Esophagus muscularis mucosa (tissue), 4 donors: ENCODE results near the gene RNPS1. TPM values are rescaled to one million over a fixed set of nuclear protein-coding genes. Genes with fewer than 3 reads are reported as not detected.

Experiments used
- DNase-seq: peaks from one replicate; pipeline ENCODE4 v3.0.0-alpha.2; 2017; ENCODE audit errors: extremely low spot score
- H3K27ac ChIP-seq, 4 donors: fragments of 200-600 bp; sonication (generic); replicated peaks in 1 of 4; 1 replicate in 3 of 4; 2 replicates in 1 of 4; pipeline ENCODE4 v1.5.1; 2016 to 2019; ENCODE audit warnings: mild to moderate bottlenecking in 1 of 4
- H3K27me3 ChIP-seq, 4 donors: fragments of 200-600 bp; sonication (generic); one replicate each; pipeline versions ENCODE4 v1.5.1 to v1.6.0; 2016 to 2019
- H3K36me3 ChIP-seq, 4 donors: fragments of 200-600 bp; sonication (generic); one replicate each; pipeline ENCODE4 v1.5.1; 2016 to 2019
- H3K4me1 ChIP-seq, 4 donors: fragments of 200-600 bp; sonication (generic); one replicate each; pipeline ENCODE4 v1.5.1; 2016 to 2019
- H3K4me3 ChIP-seq, 4 donors: fragments of 200-600 bp; sonication (generic); 1 replicate in 2 of 4; 2 replicates in 2 of 4; pipeline ENCODE4 v1.5.1; 2016 to 2019; ENCODE audit warnings: mild to moderate bottlenecking in 4 of 4, moderate library complexity in 1 of 4
- H3K9me3 ChIP-seq, 4 donors: fragments of 200-600 bp; sonication (generic); 1 replicate in 3 of 4; 2 replicates in 1 of 4; pipeline ENCODE4 v1.5.1; 2016 to 2019
- CTCF ChIP-seq, 3 experiments: fragments of 200-600 bp in 2 of 3; fragments of 450-650 bp in 1 of 3; sonication (generic) in 2 of 3; IDR thresholded peaks; one replicate each; pipeline ENCODE4 v1.5.1; 2017 to 2019; ENCODE audit warnings: antibody characterized with exemption in 3 of 3, mild to moderate bottlenecking in 2 of 3, moderate library complexity in 1 of 3
- EP300 ChIP-seq: sonication (generic); formaldehyde crosslinking; IDR thresholded peaks from one replicate; pipeline ENCODE4 v1.6.1; 2017; ENCODE audit warnings: antibody characterized with exemption
- POLR2A ChIP-seq: fragments of 450-650 bp; IDR thresholded peaks from one replicate; pipeline ENCODE4 v1.6.1; 2017; ENCODE audit warnings: antibody characterized with exemption, moderate library complexity, mild to moderate bottlenecking, low read depth
- POLR2AphosphoS5 ChIP-seq, 2 donors: sonication (generic); formaldehyde crosslinking; IDR thresholded peaks; one replicate each; pipeline ENCODE4 v1.6.1; 2017; ENCODE audit warnings: antibody characterized with exemption in 2 of 2
- WGBS: methylation state at CpG from one replicate; pipeline ENCODE4 v1.1.5; 2018; 5-methylcytosine and 5-hydroxymethylcytosine counted together
- intact Hi-C: fragments of 100-400 bp; cut with DNase I; formaldehyde crosslinking; loops from one replicate; pipeline ENCODE4 v1.15.1; 2023
- total RNA-seq, 4 donors: library from RNA; depleted of rRNA; stranded (reverse); fragments of >200 nt; gene quantifications; one replicate each; pipeline versions ENCODE4 v1.1.0 to v1.2.1, GENCODE V29; 2016

The RNPS1 gene
- total RNA-seq, 4 donors from 2014 or later = 114 to 179 (median 151) TPM

GRCh38 chr16:2284001-2284770, 16.3 kb upstream of the RNPS1 start:
- Histone ChIP-seq H3K4me3 (no peak overlapping the region), H3K27ac (no peak overlapping the region), H3K4me1 (no peaks in the 10 kb centered on the region), H3K9me3 (no peaks in the 10 kb centered on the region), H3K27me3 (no peaks in the 10 kb centered on the region), H3K36me3 (peaks cover 11 to 92% (median 77%) of the 10 kb centered on the region in 4 donors)
- 89% methylated on average over 20 of the region's 37 CpGs for WGBS
- intact Hi-C loops = no loop called here
- DNase-seq = no peak
- no peak for TF ChIP-seq POLR2A
- TF ChIP-seq EP300 = no peak
- no peak for TF ChIP-seq POLR2AphosphoS5 (IDR thresholded peaks at IDR 0.05)
- TF ChIP-seq CTCF (IDR thresholded peaks at IDR 0.05) = no peak

- DNase-seq = no peak
- no peaks in the 10 kb centered on the region for H3K9me3 ChIP-seq
- H3K27me3 ChIP-seq = no peaks in the 10 kb centered on the region
- H3K36me3 ChIP-seq = peaks cover 11 to 92% (median 74%) of the 10 kb centered on the region in 4 donors
- intact Hi-C loops = no loop called here
- no peak for TF ChIP-seq EP300
- no peak for TF ChIP-seq POLR2A
- TF ChIP-seq POLR2AphosphoS5 (IDR thresholded peaks at IDR 0.05) = no peak
- no peak for TF ChIP-seq CTCF (IDR thresholded peaks at IDR 0.05)
- H3K27ac ChIP-seq = no peak overlapping the region
- H3K4me1 ChIP-seq = no peaks in the 10 kb centered on the region
- 88% methylated on average over 16 of the region's 26 CpGs for WGBS
- H3K4me3 ChIP-seq = no peak overlapping the region
Observed at GRCh38 chr16:2282866-2283555, 15.1 kb upstream of the RNPS1 start.

- no peak overlapping the region for H3K4me3 ChIP-seq
- H3K27ac ChIP-seq = no peak overlapping the region
- intact Hi-C loops = no loop called here
- H3K36me3 ChIP-seq = peaks cover 13 to 92% (median 76%) of the 10 kb centered on the region in 4 donors
- WGBS = 73% methylated on average over 5 of the region's 5 CpGs
- H3K4me1 ChIP-seq = no peaks in the 10 kb centered on the region
- DNase-seq = no peak
- TF ChIP-seq POLR2A = no peak
- no peak for TF ChIP-seq CTCF (IDR thresholded peaks at IDR 0.05)
- no peak for TF ChIP-seq EP300
- H3K9me3 ChIP-seq = no peaks in the 10 kb centered on the region
- H3K27me3 ChIP-seq = no peaks in the 10 kb centered on the region
Observed at GRCh38 chr16:2282262-2282661, 14.3 kb upstream of the RNPS1 start.

GRCh38 chr16:2280981-2281542, 13.1 kb upstream of the RNPS1 start:
- no peak for DNase-seq
- intact Hi-C loops = no loop called here
- WGBS = 86% methylated on average over 19 of the region's 24 CpGs
- Histone ChIP-seq H3K27ac (no peak overlapping the region), H3K27me3 (no peaks in the 10 kb centered on the region), H3K9me3 (no peaks in the 10 kb centered on the region), H3K36me3 (peaks cover 11 to 92% (median 68%) of the 10 kb centered on the region in 4 donors), H3K4me1 (no peaks in the 10 kb centered on the region), H3K4me3 (no peak overlapping the region)
- no peak for TF ChIP-seq EP300
- TF ChIP-seq POLR2AphosphoS5 (IDR thresholded peaks at IDR 0.05) = no peak
- no peak for TF ChIP-seq POLR2A
- no peak for TF ChIP-seq CTCF (IDR thresholded peaks at IDR 0.05)
